GM21528 (cell line): ENCODE data around the gene CAPZB.
"Not testable (repeated sequence)": the region's sequence is repeated elsewhere in the genome, so short reads cannot be mapped to it uniquely, and the experiment has no call there.

Experiments used
- ATAC-seq: cut with Tn5 transposase; IDR thresholded peaks from one replicate; pipeline ENCODE4 v1.9.1; 2021; ENCODE audit warnings: mild to moderate bottlenecking, moderate library complexity; ENCODE audit not compliant: unreplicated experiment, low FRiP score

Gene CAPZB

GRCh38 chr1:19485362-19486187 is at the start of gene CAPZB:
CAPZB (minus strand) TSS chr1:19485539; CDS start chr1:19485438, 101 bp downstream.
- ATAC-seq, result peak; percentile 73

GRCh38 chr1:19534281-19534680 is 48.9 kb upstream of the CAPZB start:
- ATAC-seq, result no peak

GRCh38 chr1:19533626-19534025 is 48.3 kb upstream of the CAPZB start:
- no peak for ATAC-seq

- no peak for ATAC-seq
These were observed 47.2 kb upstream of the CAPZB start for GRCh38 chr1:19532519-19532918.

GRCh38 chr1:19529664-19530063 is 44.3 kb upstream of the CAPZB start:
- ATAC-seq, result no peak

- no peak for ATAC-seq
These were observed 43.1 kb upstream of the CAPZB start for GRCh38 chr1:19528438-19528837.

GRCh38 chr1:19525607-19526545 is 40.5 kb upstream of the CAPZB start:
- no peak for ATAC-seq

GRCh38 chr1:19524791-19525190 is 39.5 kb upstream of the CAPZB start:
- no peak for ATAC-seq

- not testable (repeated sequence) for ATAC-seq
These were observed 37.2 kb upstream of the CAPZB start for GRCh38 chr1:19522570-19522969.

- ATAC-seq, result no peak
These were observed 36.1 kb upstream of the CAPZB start for GRCh38 chr1:19521411-19521810.

- no peak for ATAC-seq
These were observed 31.7 kb upstream of the CAPZB start for GRCh38 chr1:19517017-19517416.

GRCh38 chr1:19515201-19515600 is 29.9 kb upstream of the CAPZB start:
- ATAC-seq, result no peak

GRCh38 chr1:19514391-19514831 is 29.1 kb upstream of the CAPZB start:
- ATAC-seq, result no peak

GRCh38 chr1:19512545-19512944 is 27.2 kb upstream of the CAPZB start:
- ATAC-seq, result no peak

GRCh38 chr1:19511116-19511515 is 25.8 kb upstream of the CAPZB start:
- no peak for ATAC-seq

- ATAC-seq, result not testable (repeated sequence)
These were observed 24.3 kb upstream of the CAPZB start for GRCh38 chr1:19509647-19510046.

GRCh38 chr1:19507516-19507915 is 22.2 kb upstream of the CAPZB start:
- no peak for ATAC-seq

GRCh38 chr1:19505693-19506457 is 20.5 kb upstream of the CAPZB start:
- no peak for ATAC-seq

GRCh38 chr1:19504796-19505692 is 19.7 kb upstream of the CAPZB start:
- no peak for ATAC-seq

GRCh38 chr1:19502284-19502683 is 16.9 kb upstream of the CAPZB start:
- ATAC-seq, result not testable (repeated sequence)
